Left ventricle myocardium inferior (tissue), 1 donor: ENCODE data around the gene ZNF467. TPM values are rescaled to one million over a fixed set of nuclear protein-coding genes. Genes with fewer than 3 reads are reported as not detected.

Source experiments
- DNase-seq: peaks from one replicate; pipeline ENCODE4 v3.0.0-alpha.2; 2020
- H3K27ac ChIP-seq: fragments of 200-600 bp; replicated peaks from 2 replicates; pipeline ENCODE4 v1.8.0; 2021
- H3K27me3 ChIP-seq: fragments of 200-600 bp; 2 replicates; pipeline ENCODE4 v1.8.0; 2021; ENCODE audit warnings: low read depth
- H3K36me3 ChIP-seq: fragments of 200-600 bp; 2 replicates; pipeline ENCODE4 v1.8.0; 2021
- H3K4me1 ChIP-seq: fragments of 200-600 bp; 2 replicates; pipeline ENCODE4 v1.8.0; 2021
- H3K4me3 ChIP-seq: fragments of 200-600 bp; 2 replicates; pipeline ENCODE4 v1.8.0; 2021; ENCODE audit warnings: mild to moderate bottlenecking, moderate library complexity
- H3K9me3 ChIP-seq: fragments of 200-600 bp; replicated peaks from 2 replicates; pipeline ENCODE4 v1.8.0; 2021
- intact Hi-C: fragments of 100-400 bp; cut with micrococcal nuclease; formaldehyde crosslinking; loops from one replicate; pipeline ENCODE4 v1.11.0; 2022
- total RNA-seq: library from RNA; stranded (reverse); fragmentation: NEBNext Ultra II Directional; extraction: Animal tissue kit (Norgen Biotek cat#: 25700); gene quantifications from one replicate; pipeline ENCODE4 v1.2.1, GENCODE V29; 2021
- TF ChIP-seq, protein P1 (sequence below): fragments of 200-600 bp; IDR thresholded peaks from 2 replicates; pipeline ENCODE4 v1.8.0; 2021; ENCODE audit warnings: antibody characterized with exemption, mild to moderate bottlenecking, borderline replicate concordance
- donor health status: DM: no; HTN: yes; CAD: no; lungs with severe emphysema.

The ZNF467 gene
- total RNA-seq, 1 donor from 2014 or later = 5.2 TPM

DNA sequence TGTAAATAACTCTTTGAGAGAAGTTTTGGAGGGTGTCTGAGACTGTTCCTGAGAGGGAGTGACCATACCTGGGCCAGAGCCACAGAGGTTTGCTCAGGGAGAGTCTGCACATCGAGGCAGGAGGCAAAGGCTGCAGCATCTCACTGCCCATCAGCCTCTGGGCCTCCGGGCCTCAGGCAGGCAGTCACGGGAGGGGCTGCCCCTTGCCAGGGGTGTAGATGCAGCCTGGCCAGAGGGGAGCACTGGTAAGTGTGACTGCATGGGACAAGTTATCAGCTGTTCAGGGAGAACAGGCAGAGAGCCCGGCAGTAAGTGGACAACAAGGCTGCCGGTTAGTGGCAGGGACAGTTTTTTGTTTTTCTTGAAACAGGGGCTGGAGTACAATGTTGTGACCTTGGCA is 55.9 kb downstream of the ZNF467 start:
- Histone ChIP-seq H3K27me3 (no peaks in the 10 kb centered on the region), H3K4me3 (peak overlapping the region; percentile 86), H3K36me3 (peaks cover 18% of the 10 kb centered on the region), H3K27ac (peak overlapping the region; percentile 92), H3K4me1 (peaks cover 76% of the 10 kb centered on the region), H3K9me3 (peaks cover under 1% of the 10 kb centered on the region)
- peak; percentile 61 for DNase-seq
- intact Hi-C loops = no loop called here
- TF ChIP-seq, protein P1, sequence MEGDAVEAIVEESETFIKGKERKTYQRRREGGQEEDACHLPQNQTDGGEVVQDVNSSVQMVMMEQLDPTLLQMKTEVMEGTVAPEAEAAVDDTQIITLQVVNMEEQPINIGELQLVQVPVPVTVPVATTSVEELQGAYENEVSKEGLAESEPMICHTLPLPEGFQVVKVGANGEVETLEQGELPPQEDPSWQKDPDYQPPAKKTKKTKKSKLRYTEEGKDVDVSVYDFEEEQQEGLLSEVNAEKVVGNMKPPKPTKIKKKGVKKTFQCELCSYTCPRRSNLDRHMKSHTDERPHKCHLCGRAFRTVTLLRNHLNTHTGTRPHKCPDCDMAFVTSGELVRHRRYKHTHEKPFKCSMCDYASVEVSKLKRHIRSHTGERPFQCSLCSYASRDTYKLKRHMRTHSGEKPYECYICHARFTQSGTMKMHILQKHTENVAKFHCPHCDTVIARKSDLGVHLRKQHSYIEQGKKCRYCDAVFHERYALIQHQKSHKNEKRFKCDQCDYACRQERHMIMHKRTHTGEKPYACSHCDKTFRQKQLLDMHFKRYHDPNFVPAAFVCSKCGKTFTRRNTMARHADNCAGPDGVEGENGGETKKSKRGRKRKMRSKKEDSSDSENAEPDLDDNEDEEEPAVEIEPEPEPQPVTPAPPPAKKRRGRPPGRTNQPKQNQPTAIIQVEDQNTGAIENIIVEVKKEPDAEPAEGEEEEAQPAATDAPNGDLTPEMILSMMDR = no peak

DNA sequence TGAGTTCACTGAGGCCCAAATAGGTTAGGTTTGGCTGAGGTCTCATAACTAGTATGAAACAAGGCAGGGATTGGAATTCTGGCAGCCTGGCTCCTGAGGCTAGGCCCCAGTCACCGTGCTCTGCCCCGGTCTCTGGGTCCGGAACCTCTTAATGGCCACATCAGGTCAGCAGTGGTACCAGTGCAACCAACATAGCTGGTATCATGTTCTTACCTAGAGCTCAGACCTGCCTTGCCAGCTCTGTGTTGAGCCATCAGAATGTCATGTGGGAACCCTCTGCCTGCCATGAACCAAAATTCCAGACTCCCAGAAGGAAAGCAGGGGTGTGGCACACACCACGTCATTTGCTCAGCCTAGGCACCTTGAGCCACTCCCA is 56.5 kb downstream of the ZNF467 start:
- Histone ChIP-seq H3K27me3 (no peaks in the 10 kb centered on the region), H3K27ac (peak overlapping the region; percentile 92), H3K4me3 (peak overlapping the region; percentile 86), H3K36me3 (peaks cover 12% of the 10 kb centered on the region), H3K4me1 (peaks cover 76% of the 10 kb centered on the region), H3K9me3 (peaks cover 6% of the 10 kb centered on the region)
- intact Hi-C loops = no loop called here
- DNase-seq = no peak
- TF ChIP-seq, protein P1 = no peak

DNA sequence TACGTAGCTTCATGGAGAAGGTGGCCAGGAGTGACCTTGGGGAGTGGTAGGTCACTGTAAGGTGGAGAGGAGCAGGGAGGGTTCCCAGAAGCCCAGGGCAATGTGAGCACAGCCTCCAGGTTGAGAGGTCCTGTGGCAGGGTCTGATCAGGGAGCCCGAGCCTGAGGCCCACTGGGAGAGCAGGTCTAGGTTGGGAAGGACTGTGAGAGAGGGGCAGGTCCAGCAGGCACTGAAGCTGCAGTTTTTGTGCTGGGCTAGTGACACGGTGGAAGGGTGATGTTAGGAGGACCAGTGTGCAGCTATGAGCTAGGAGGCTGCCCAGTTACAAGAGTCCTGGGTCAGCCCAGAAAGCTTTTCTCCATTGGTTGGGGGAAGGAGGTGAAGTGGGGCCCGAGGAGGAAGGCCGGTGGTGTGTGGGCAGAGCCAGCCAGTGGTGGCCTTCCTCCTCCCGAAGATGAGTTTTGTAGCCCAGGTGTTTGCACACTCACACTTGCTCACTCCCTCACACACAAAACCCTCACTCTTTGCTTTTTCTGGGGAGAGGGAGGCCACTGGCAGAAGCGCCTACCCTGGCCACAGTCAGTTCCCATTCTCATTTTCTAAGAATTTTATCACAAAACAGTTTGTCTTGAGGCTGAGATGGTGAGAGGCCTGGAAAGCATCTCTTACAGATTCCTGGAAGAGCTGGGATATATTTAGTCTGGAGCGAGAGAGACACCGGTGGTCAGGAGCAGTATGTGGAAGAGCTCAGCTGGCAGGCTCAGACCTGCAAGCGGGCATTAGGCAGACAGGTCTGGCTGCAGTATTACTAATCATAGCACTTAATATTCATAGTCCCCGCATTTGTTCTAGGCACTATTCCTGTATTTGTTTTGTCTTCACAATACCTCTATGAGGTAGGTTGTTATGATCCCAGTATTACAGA is 57.1 kb downstream of the ZNF467 start:
- Histone ChIP-seq H3K27ac (peak overlapping the region; percentile 92), H3K4me1 (peaks cover 74% of the 10 kb centered on the region), H3K36me3 (peaks cover 6% of the 10 kb centered on the region), H3K9me3 (peaks cover 13% of the 10 kb centered on the region), H3K27me3 (no peaks in the 10 kb centered on the region), H3K4me3 (peak overlapping the region; percentile 86)
- intact Hi-C loops = no loop called here
- TF ChIP-seq, protein P1 = no peak
- no peak for DNase-seq

DNA sequence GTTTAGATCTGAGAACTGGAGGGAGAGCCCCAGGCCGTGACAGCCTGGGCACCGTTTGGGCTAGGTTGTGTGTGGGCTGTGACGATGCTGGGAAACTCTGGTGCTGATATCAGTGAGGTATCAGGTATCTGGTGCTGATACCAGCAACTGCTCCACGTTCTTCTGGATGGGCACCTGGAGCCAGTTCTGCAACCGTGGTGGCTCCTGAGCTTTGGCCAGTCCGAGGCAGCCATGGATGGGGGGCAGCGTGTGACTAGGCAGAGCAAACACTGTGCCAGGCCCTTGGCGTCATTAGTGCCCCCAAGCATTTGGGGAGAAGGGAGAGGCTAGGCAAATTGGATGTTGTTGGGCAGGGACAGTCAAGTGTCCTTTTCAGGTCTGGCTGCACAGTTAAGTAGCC is 57.9 kb downstream of the ZNF467 start:
- H3K9me3 ChIP-seq = peaks cover 21% of the 10 kb centered on the region
- H3K36me3 ChIP-seq = no peaks in the 10 kb centered on the region
- intact Hi-C loops = no loop called here
- peak overlapping the region; percentile 86 for H3K4me3 ChIP-seq
- H3K27me3 ChIP-seq = no peaks in the 10 kb centered on the region
- peak overlapping the region; percentile 92 for H3K27ac ChIP-seq
- H3K4me1 ChIP-seq = peaks cover 66% of the 10 kb centered on the region
- TF ChIP-seq, protein P1 = no peak
- no peak for DNase-seq

DNA sequence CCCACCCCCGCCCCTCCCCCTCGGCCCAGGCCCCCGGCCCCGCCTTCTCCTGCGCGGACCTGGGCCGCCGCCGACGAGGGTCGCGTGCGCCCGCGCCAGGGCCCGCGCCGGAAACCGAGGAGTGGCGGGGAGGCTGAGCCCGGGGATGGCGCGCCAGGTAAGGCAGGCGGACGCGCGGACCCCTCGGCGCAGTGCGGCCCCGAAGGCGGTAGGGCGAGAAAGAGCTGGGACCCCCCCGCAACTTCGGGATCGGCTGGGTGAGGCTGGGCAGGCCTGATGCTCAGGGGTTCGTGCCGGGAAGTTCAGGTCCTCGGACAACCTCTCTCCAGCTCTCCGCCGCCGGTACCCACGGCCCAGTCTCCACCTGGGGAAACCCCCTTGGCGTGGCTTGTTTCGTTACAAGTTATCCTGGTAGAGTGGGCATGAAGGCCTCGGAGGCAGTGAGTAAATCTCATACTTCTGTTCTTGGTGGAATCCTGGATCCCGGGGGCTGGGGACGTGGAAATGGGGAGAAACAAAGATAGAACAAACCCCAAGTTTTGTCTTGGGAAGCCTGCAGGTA is 58.4 kb downstream of the ZNF467 start:
- Histone ChIP-seq H3K4me3 (peak overlapping the region; percentile 86), H3K9me3 (peaks cover 26% of the 10 kb centered on the region), H3K36me3 (no peaks in the 10 kb centered on the region), H3K27ac (peak overlapping the region; percentile 92), H3K27me3 (no peaks in the 10 kb centered on the region), H3K4me1 (peaks cover 62% of the 10 kb centered on the region)
- no peak for DNase-seq
- intact Hi-C loops = no loop called here
- TF ChIP-seq, protein P1 = no peak

Other genes starting within 250 kb of the ZNF467 start
- gene ZNF862, start 64.8 kb upstream of the ZNF467 start, total RNA-seq = 10.4 TPM
- gene ATP6V0E2, start 100.4 kb upstream of the ZNF467 start, total RNA-seq = 120 TPM